ENCODE data around the gene POU2F2.

- TF ChIP-seq POLR2AphosphoS5 (IDR thresholded peaks at IDR 0.05) (no peak), POLR2A (IDR thresholded peaks at IDR 0.05) (no peak)
Observed at GRCh38 chr19:42079276-42079669, 53.0 kb downstream of the POU2F2 start.

All from stomach (tissue), 4 donors.